Astrocyte of the cerebellum (primary cell): ENCODE results near the gene AKAP10.
A peak's percentile ranks its signal among the peaks of the same experiment; 100 is the strongest.

Experiments
- DNase-seq: peaks from one replicate; pipeline ENCODE4 v3.0.0-alpha.2; 2011; ENCODE audit warnings: low read depth
- H3K4me3 ChIP-seq: 2 replicates; pipeline ENCODE4 v1.5.1; 2011; ENCODE audit warnings: mild to moderate bottlenecking, low read depth, low read length, moderate library complexity
- CTCF ChIP-seq: IDR thresholded peaks from 2 replicates; pipeline ENCODE4 v1.5.1; 2012; ENCODE audit warnings: low read length, low read depth, moderate library complexity, mild to moderate bottlenecking; ENCODE audit errors: missing control alignments
- in situ Hi-C: cut with HindIII; loops from 2 replicates; pipeline ENCODE4 v1.10.0; 2017; ENCODE audit warnings: low sequenced_read_pairs

Gene AKAP10

GRCh38 chr17:19880393-19880792 is 97.2 kb downstream of the AKAP10 start:
- TF ChIP-seq CTCF: no peak
- in situ Hi-C loops: no loop called here
- DNase-seq: no peak

DNA sequence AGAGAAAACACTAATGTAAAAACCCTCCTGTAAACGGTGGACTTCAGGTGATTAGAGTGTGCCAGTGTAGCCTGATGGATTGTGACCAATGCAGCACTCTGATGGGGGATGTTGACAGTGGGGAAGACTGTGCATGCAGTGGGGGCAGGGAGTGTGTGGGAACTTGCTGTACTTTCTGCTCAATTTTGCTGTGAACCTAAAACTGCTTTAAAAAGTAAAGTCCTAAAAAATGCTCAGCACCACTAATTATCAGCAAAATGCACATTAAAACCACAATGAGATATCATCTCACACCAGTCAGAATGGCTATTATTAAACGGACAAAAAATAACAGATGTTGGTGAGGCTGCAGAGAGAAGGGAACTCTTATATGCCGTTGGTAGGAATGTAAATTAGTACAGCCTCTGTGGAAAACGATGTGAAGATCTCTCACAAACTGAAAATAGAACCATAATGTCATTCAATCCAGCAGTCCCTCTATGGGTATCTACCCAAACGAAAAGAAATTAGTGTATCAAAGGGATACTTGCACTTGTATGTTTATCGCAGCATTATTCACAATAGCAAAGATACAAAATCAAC is 100.2 kb downstream of the AKAP10 start:
- H3K4me3 ChIP-seq: no peak overlapping the region
- DNase-seq: no peak
- in situ Hi-C loops: no loop called here
- TF ChIP-seq CTCF: no peak

More at GRCh38 chr17:19880393-19880792, 97.2 kb downstream of the AKAP10 start:
- no peak overlapping the region for H3K4me3 ChIP-seq

- H3K4me3 ChIP-seq: no peak overlapping the region
- no peak for DNase-seq
- no peak for TF ChIP-seq CTCF
- in situ Hi-C loops: no loop called here
These were observed 101.0 kb downstream of the AKAP10 start for GRCh38 chr17:19876529-19877161.

- no peak overlapping the region for H3K4me3 ChIP-seq
- TF ChIP-seq CTCF: no peak
- in situ Hi-C loops: no loop called here
- DNase-seq: no peak
These were observed 103.4 kb downstream of the AKAP10 start for GRCh38 chr17:19874256-19874655.

- in situ Hi-C loops: no loop called here
- no peak for DNase-seq
- no peak overlapping the region for H3K4me3 ChIP-seq
These were observed 104.3 kb downstream of the AKAP10 start for GRCh38 chr17:19873346-19873745.

GRCh38 chr17:19868079-19868395 is 109.6 kb downstream of the AKAP10 start:
- DNase-seq: no peak
- peak; percentile 9 for TF ChIP-seq CTCF
- H3K4me3 ChIP-seq: peak overlapping the region; percentile 71
- in situ Hi-C loops: no loop called here

More at GRCh38 chr17:19873346-19873745, 104.3 kb downstream of the AKAP10 start:
- TF ChIP-seq CTCF: no peak
